ENCODE data around the gene TMEM88. TPM values are rescaled to one million over a fixed set of nuclear protein-coding genes. Genes with fewer than 3 reads are reported as not detected.

TMEM88 gene
- total RNA-seq, 2 donors from 2014 or later: 16.8 to 26.8 TPM

DNA sequence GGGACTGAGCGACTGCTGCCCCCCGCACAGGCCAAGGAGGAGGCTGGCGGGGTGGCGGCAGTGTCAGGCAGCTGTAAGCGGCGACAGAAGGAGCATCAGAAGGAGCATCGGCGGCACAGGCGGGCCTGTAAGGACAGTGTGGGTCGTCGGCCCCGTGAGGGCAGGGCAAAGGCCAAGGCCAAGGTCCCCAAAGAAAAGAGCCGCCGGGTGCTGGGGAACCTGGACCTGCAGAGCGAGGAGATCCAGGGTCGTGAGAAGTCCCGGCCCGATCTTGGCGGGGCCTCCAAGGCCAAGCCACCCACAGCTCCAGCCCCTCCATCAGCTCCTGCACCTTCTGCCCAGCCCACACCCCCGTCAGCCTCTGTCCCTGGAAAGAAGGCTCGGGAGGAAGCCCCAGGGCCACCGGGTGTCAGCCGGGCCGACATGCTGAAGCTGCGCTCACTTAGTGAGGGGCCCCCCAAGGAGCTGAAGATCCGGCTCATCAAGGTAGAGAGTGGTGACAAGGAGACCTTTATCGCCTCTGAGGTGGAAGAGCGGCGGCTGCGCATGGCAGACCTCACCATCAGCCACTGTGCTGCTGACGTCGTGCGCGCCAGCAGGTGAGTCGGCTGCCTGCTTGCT lies 5.6 kb upstream of the TMEM88 start:
- H3K4me1 ChIP-seq (ENCODE audit: control insufficient read depth, insufficient read depth, low read length): no peaks in the 10 kb centered on the region
- TF ChIP-seq, protein P1, sequence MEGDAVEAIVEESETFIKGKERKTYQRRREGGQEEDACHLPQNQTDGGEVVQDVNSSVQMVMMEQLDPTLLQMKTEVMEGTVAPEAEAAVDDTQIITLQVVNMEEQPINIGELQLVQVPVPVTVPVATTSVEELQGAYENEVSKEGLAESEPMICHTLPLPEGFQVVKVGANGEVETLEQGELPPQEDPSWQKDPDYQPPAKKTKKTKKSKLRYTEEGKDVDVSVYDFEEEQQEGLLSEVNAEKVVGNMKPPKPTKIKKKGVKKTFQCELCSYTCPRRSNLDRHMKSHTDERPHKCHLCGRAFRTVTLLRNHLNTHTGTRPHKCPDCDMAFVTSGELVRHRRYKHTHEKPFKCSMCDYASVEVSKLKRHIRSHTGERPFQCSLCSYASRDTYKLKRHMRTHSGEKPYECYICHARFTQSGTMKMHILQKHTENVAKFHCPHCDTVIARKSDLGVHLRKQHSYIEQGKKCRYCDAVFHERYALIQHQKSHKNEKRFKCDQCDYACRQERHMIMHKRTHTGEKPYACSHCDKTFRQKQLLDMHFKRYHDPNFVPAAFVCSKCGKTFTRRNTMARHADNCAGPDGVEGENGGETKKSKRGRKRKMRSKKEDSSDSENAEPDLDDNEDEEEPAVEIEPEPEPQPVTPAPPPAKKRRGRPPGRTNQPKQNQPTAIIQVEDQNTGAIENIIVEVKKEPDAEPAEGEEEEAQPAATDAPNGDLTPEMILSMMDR (conservative IDR thresholded peaks at IDR 0.05): no peak
- H3K4me3 ChIP-seq (ENCODE audit: low read length): no peak overlapping the region
- H3K27ac ChIP-seq (ENCODE audit: low read depth, low read length): no peak overlapping the region
- no peak overlapping the region for H3K9ac ChIP-seq (ENCODE audit: extremely low read depth, low read length, poor library complexity, severe bottlenecking)
- Mint-ChIP-seq H3K9me3 (no peaks in the 10 kb centered on the region), H3K4me1 (peaks cover 10% of the 10 kb centered on the region), H3K4me3 (no peak overlapping the region), H3K27me3 (ENCODE audit: insufficient read depth) (peaks cover 19% of the 10 kb centered on the region), H3K36me3 (ENCODE audit: low read depth) (peaks cover 53% of the 10 kb centered on the region), H3K27ac (no peak overlapping the region)
- no peaks in the 10 kb centered on the region for H3K9me3 ChIP-seq (ENCODE audit: control insufficient read depth, low read length)
- no peak for DNase-seq
- peaks cover 56% of the 10 kb centered on the region for H3K36me3 ChIP-seq (ENCODE audit: control insufficient read depth, insufficient read depth, low read length)
- H3K27me3 ChIP-seq (ENCODE audit: control insufficient read depth, insufficient read depth, low read length, poor library complexity, severe bottlenecking): no peaks in the 10 kb centered on the region
- 93 to 98% methylated on average over 14 to 35 of the region's 35 CpGs for WGBS, 2 experiments (ENCODE audit: insufficient coverage in 1 of 2, insufficient read length in 1 of 2)

DNA sequence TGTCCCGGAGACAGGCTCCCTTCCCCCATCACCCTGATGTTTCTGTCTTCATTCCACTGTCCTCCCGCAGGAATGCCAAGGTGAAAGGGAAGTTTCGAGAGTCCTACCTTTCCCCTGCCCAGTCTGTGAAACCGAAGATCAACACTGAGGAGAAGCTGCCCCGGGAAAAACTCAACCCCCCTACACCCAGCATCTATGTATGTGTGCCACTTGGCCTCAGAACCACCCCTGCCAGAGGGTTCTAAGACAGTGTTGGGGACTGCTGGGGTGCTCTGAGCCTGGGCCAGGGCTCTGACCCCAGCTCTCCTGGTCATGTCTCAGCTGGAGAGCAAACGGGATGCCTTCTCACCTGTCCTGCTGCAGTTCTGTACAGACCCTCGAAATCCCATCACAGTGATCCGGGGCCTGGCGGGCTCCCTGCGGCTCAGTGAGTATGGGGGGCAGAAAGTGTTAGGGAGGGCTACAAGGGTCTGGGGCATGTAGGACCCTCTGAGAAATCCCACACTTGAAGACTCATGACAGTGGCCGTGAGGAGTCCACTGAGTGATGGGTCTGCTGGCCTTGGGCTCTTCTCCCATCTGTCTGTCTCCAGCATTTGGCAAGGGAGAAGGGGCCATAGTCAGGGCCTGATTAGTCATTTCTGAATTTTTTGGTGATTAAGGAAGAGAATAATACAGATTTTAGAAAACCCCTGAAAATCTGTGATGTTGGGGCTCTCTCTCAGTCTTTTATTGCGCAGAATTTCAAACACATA lies 4.9 kb upstream of the TMEM88 start:
- DNase-seq: no peak
- Histone ChIP-seq H3K27me3 (ENCODE audit: control insufficient read depth, insufficient read depth, low read length, poor library complexity, severe bottlenecking) (no peaks in the 10 kb centered on the region), H3K9me3 (ENCODE audit: control insufficient read depth, low read length) (no peaks in the 10 kb centered on the region), H3K9ac (ENCODE audit: extremely low read depth, low read length, poor library complexity, severe bottlenecking) (no peak overlapping the region), H3K4me1 (ENCODE audit: control insufficient read depth, insufficient read depth, low read length) (no peaks in the 10 kb centered on the region), H3K27ac (ENCODE audit: low read depth, low read length) (no peak overlapping the region), H3K36me3 (ENCODE audit: control insufficient read depth, insufficient read depth, low read length) (peaks cover 56% of the 10 kb centered on the region), H3K4me3 (ENCODE audit: low read length) (no peak overlapping the region)
- Mint-ChIP-seq H3K36me3 (ENCODE audit: low read depth) (peaks cover 53% of the 10 kb centered on the region), H3K4me1 (peaks cover 14% of the 10 kb centered on the region), H3K9me3 (no peaks in the 10 kb centered on the region), H3K27me3 (ENCODE audit: insufficient read depth) (peaks cover 24% of the 10 kb centered on the region), H3K27ac (no peak overlapping the region), H3K4me3 (no peak overlapping the region)
- WGBS, 2 experiments (ENCODE audit: insufficient coverage in 1 of 2, insufficient read length in 1 of 2): 91 to 94% methylated on average over 7 to 12 of the region's 12 CpGs
- TF ChIP-seq, protein P1 (conservative IDR thresholded peaks at IDR 0.05): no peak

DNA sequence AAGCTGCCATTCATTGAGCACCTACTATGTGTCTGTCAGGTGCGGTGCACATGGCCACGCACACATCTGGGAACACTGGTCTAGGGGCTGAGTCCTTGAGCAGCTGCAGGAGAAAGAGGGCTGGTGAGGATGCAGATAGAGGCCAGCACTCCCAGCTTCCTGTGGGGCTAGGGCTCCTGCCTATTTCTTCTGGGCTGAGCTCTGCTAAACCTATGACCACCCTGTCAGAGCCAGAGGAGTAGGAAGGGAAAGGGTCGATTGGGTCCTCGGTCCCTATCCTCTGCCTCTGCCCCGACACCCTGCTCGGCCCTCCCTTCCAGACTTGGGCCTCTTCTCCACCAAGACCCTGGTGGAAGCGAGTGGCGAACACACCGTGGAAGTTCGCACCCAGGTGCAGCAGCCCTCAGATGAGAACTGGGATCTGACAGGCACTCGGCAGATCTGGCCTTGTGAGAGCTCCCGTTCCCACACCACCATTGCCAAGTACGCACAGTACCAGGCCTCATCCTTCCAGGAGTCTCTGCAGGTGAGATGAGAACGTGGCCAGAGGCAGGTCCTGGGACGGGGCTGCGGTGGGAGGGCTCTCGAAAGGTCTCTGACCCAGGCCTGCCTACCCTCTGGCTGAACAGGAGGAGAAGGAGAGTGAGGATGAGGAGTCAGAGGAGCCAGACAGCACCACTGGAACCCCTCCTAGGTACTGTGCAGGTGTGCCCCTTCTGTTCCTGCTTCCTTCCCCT lies 4.0 kb upstream of the TMEM88 start:
- Histone ChIP-seq H3K4me3 (ENCODE audit: low read length) (no peak overlapping the region), H3K36me3 (ENCODE audit: control insufficient read depth, insufficient read depth, low read length) (peaks cover 46% of the 10 kb centered on the region)

More for the DNA sequence above, 4.0 kb upstream of the TMEM88 start:
- H3K9me3 Mint-ChIP-seq: no peaks in the 10 kb centered on the region
- peak overlapping the region; percentile 47 for H3K4me3 Mint-ChIP-seq
- 84 to 94% methylated on average over 7 to 17 of the region's 17 CpGs for WGBS, 2 experiments (ENCODE audit: insufficient coverage in 1 of 2, insufficient read length in 1 of 2)
- DNase-seq: peak; percentile 70
- Histone ChIP-seq H3K4me1 (ENCODE audit: control insufficient read depth, insufficient read depth, low read length) (no peaks in the 10 kb centered on the region), H3K27me3 (ENCODE audit: control insufficient read depth, insufficient read depth, low read length, poor library complexity, severe bottlenecking) (no peaks in the 10 kb centered on the region), H3K27ac (ENCODE audit: low read depth, low read length) (no peak overlapping the region), H3K9ac (ENCODE audit: extremely low read depth, low read length, poor library complexity, severe bottlenecking) (no peak overlapping the region), H3K9me3 (ENCODE audit: control insufficient read depth, low read length) (no peaks in the 10 kb centered on the region)
- H3K27me3 Mint-ChIP-seq (ENCODE audit: insufficient read depth): peaks cover 33% of the 10 kb centered on the region
- H3K27ac Mint-ChIP-seq: peak overlapping the region; percentile 74
- peaks cover 14% of the 10 kb centered on the region for H3K4me1 Mint-ChIP-seq
- TF ChIP-seq, protein P1 (conservative IDR thresholded peaks at IDR 0.05): no peak
- H3K36me3 Mint-ChIP-seq (ENCODE audit: low read depth): peaks cover 51% of the 10 kb centered on the region
